Thyroid gland (tissue), 4 donors: ENCODE results near the gene ATXN7L1.

Experiments used
- POLR2A ChIP-seq, 2 donors: fragments of 450-650 bp; IDR thresholded peaks; one replicate each; pipeline ENCODE4 v1.6.1; 2017; ENCODE audit warnings: antibody characterized with exemption in 2 of 2, mild to moderate bottlenecking in 2 of 2, moderate library complexity in 1 of 2
- TF ChIP-seq, protein P1 (sequence below), 6 experiments: fragments of 200-600 bp in 3 of 6; fragments of 450-650 bp in 3 of 6; sonication (generic) in 3 of 6; IDR thresholded peaks; one replicate each; pipeline ENCODE4 v1.5.1; 2016 to 2019; ENCODE audit warnings: antibody characterized with exemption in 6 of 6, mild to moderate bottlenecking in 2 of 6, inconsistent platforms in 1 of 6, moderate library complexity in 1 of 6

DNA sequence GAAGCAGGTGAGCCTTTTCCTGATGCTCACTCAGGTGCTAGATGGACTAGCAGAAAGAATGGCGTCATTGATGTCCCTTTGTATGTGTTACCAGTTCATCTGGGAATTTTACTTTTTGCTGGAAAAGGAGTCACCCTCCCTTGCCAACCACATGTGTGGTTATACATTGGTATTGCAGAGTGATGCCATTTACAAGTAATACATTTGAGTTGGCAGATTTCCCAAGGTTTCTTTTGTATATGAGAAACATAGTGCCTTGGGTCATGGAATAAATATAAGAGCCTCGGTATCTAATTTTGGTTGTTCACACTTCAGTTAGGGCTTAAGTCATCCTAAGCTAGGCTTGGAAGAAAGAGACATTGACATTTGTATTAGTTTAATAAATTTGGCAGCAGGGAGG is 10.4 kb upstream of the ATXN7L1 start:
- TF ChIP-seq, protein P1, sequence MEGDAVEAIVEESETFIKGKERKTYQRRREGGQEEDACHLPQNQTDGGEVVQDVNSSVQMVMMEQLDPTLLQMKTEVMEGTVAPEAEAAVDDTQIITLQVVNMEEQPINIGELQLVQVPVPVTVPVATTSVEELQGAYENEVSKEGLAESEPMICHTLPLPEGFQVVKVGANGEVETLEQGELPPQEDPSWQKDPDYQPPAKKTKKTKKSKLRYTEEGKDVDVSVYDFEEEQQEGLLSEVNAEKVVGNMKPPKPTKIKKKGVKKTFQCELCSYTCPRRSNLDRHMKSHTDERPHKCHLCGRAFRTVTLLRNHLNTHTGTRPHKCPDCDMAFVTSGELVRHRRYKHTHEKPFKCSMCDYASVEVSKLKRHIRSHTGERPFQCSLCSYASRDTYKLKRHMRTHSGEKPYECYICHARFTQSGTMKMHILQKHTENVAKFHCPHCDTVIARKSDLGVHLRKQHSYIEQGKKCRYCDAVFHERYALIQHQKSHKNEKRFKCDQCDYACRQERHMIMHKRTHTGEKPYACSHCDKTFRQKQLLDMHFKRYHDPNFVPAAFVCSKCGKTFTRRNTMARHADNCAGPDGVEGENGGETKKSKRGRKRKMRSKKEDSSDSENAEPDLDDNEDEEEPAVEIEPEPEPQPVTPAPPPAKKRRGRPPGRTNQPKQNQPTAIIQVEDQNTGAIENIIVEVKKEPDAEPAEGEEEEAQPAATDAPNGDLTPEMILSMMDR (IDR thresholded peaks at IDR 0.05): no peak
- TF ChIP-seq POLR2A (IDR thresholded peaks at IDR 0.05): no peak
